OCI-LY7 (cell line): Measurements from ENCODE around the gene LBP. TPM values are rescaled to one million over a fixed set of nuclear protein-coding genes. Genes with fewer than 3 reads are reported as not detected.

ENCODE experiments used
- BruUV-seq: library from RNA; stranded (reverse); fragments of 400-500 nt; replicated peaks from 2 replicates; lab custom pipeline; 2021; lab: Mats Ljungman, UMichigan
- CTCF ChIA-PET: fragments of 300-600 bp; sonication (Branson Sonifier 250); formaldehyde crosslinking; loops from one replicate; lab custom pipeline; 2022; ENCODE audit warnings: antibody characterized with exemption; ENCODE audit not compliant: unreplicated experiment; lab: Charles Lee
- POLR2A ChIA-PET: fragments of 300-600 bp; sonication (Branson Sonifier 250); formaldehyde crosslinking; loops from one replicate; lab custom pipeline; 2022; ENCODE audit warnings: antibody characterized with exemption; lab: Charles Lee
- DNase-seq: peaks from one replicate; pipeline ENCODE4 v3.0.0-alpha.2; 2015; ENCODE audit warnings: low spot score
- H2AFZ ChIP-seq: fragments of 200-600 bp; sonication (generic), shearing (Covaris generic); 2 replicates; pipeline ENCODE4 v1.6.1; 2014; ENCODE audit warnings: mild to moderate bottlenecking, antibody characterized with exemption, low read length, moderate library complexity
- H3K27ac ChIP-seq: fragments of 200-600 bp; sonication (generic); 2 replicates; pipeline ENCODE4 v1.5.1; 2014; ENCODE audit warnings: mixed run types, low read depth, mild to moderate bottlenecking, moderate library complexity, low read length, inconsistent platforms; ENCODE audit not compliant: poor library complexity, severe bottlenecking
- H3K36me3 ChIP-seq: fragments of 200-600 bp; sonication (generic); 2 replicates; pipeline ENCODE4 v1.6.1; 2014; ENCODE audit warnings: mild to moderate bottlenecking, antibody characterized with exemption, low read length, moderate library complexity, mixed read lengths; ENCODE audit not compliant: insufficient read depth
- H3K4me1 ChIP-seq: fragments of 200-600 bp; sonication (generic); 2 replicates; pipeline ENCODE4 v1.5.1; 2014; ENCODE audit warnings: mild to moderate bottlenecking, low read length; ENCODE audit not compliant: insufficient read depth, poor library complexity, severe bottlenecking
- H3K4me2 ChIP-seq: fragments of 200-600 bp; sonication (generic); 2 replicates; pipeline ENCODE4 v1.6.1; 2014; ENCODE audit warnings: mild to moderate bottlenecking, low read length
- H3K4me3 ChIP-seq: fragments of 200-600 bp; sonication (generic); 2 replicates; pipeline ENCODE4 v1.5.1; 2014; ENCODE audit warnings: mild to moderate bottlenecking, low read depth, low read length; ENCODE audit not compliant: poor library complexity, severe bottlenecking
- H3K79me2 ChIP-seq: fragments of 200-600 bp; sonication (generic); 2 replicates; pipeline ENCODE4 v1.6.1; 2016; ENCODE audit warnings: low read depth, mild to moderate bottlenecking, low read length, moderate library complexity, mixed read lengths; ENCODE audit not compliant: insufficient read depth
- H3K9me2 ChIP-seq: fragments of 200-600 bp; sonication (generic); 2 replicates; pipeline ENCODE4 v1.6.1; 2016; ENCODE audit warnings: mild to moderate bottlenecking, low read length, mixed read lengths; ENCODE audit not compliant: insufficient read depth
- H3K9me3 ChIP-seq: fragments of 200-600 bp; sonication (generic); 2 replicates; pipeline ENCODE4 v1.6.1; 2014; ENCODE audit warnings: mild to moderate bottlenecking, mixed run types, low read length, mixed read lengths
- H4K20me1 ChIP-seq: fragments of 200-600 bp; sonication (generic); 2 replicates; pipeline ENCODE4 v1.6.1; 2014; ENCODE audit warnings: mild to moderate bottlenecking, antibody characterized with exemption, low read length, moderate library complexity, mixed read lengths; ENCODE audit not compliant: insufficient read depth
- CTCF ChIP-seq: fragments of 200-600 bp; sonication (generic); conservative IDR thresholded peaks from 2 replicates; pipeline ENCODE4 v1.5.1; 2014; ENCODE audit warnings: mild to moderate bottlenecking, antibody characterized with exemption, low read length, moderate library complexity, mixed read lengths
- EZH2phosphoT487 ChIP-seq: fragments of 200-600 bp; sonication (generic); IDR thresholded peaks from 2 replicates; pipeline ENCODE4 v1.6.1; 2018; ENCODE audit warnings: low read depth, borderline replicate concordance, mild to moderate bottlenecking, mixed run types, antibody characterized with exemption, low read length, moderate library complexity, mixed read lengths
- intact Hi-C: fragments of 100-400 bp; cut with micrococcal nuclease; formaldehyde crosslinking; loops from one replicate; pipeline ENCODE4 v1.10.0; 2022; ENCODE audit not compliant: unreplicated experiment
- total RNA-seq, 2 experiments: library from RNA; depleted of rRNA in 1 of 2; stranded (reverse); fragments of >200 nt in 1 of 2; shearing (Covaris generic) in 1 of 2; gene quantifications; 2 replicates each; pipeline ENCODE4 v1.2.3, GENCODE V29; 2014 to 2022

Gene LBP
- total RNA-seq, 2 experiments from 2014 or later, result not detected

GRCh38 chr20:38342713-38343310 lies 3.5 kb upstream of the LBP start:
- TF ChIP-seq CTCF, result no peak
- TF ChIP-seq EZH2phosphoT487, result no peak
- BruUV-seq, result no TSS peak
- H3K4me2 ChIP-seq, result no peak overlapping the region
- H3K9me3 ChIP-seq, result no peaks in the 10 kb centered on the region; the same call in 1 of the 2 replicates
- H3K79me2 ChIP-seq, result no peaks in the 10 kb centered on the region
- no peak overlapping the region for H2AFZ ChIP-seq
- ChIA-PET CTCF (no interaction called here), POLR2A (no interaction called here)
- H3K4me1 ChIP-seq, result no peaks in the 10 kb centered on the region
- DNase-seq, result no peak
- H3K27ac ChIP-seq, result no peak overlapping the region
- no peak overlapping the region for H3K4me3 ChIP-seq
- no peaks in the 10 kb centered on the region for H4K20me1 ChIP-seq
- intact Hi-C loops, result no loop called here
- H3K9me2 ChIP-seq, result no peaks in the 10 kb centered on the region
- no peaks in the 10 kb centered on the region for H3K36me3 ChIP-seq

DNA sequence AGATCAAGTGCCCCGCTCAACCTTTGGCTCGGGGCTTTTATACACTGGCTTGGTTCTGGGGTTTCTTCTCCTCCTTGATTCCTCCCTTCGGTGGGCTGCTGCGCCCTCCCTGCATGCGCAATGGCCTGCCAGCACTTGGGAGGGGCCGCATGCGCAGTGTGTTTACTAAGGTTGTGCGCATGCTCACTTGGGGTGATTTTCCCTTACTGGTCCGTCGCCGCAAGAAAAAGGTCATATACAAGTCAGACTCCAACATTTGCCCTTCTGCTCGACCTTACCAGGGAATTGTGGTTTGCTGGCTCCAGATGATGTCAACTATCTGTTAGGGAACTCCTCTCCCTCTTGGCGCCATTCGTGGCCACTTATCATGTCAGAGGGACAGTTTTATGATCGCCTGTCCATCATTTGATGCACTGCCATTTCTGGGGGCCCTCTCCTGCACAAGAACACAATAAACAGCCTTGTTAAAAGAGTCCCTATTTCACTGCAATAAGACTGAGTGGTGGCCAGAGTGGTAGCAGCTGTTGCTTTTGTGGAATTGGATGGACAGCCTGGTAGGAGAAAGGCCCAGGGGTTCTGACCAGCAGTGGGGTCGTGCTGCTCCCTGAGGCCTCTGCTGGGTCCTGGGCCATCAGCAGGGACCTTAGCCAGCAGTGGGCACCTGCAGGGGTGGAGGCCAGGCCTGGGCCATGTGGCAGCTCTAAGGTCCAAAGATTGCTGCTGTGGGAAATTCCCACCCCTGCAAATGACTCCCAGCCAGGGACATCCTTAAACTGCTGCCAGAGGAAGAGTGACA lies 2.8 kb upstream of the LBP start:
- CTCF ChIA-PET, result no interaction called here
- BruUV-seq, result no TSS peak
- intact Hi-C loops, result no loop called here

More for the DNA sequence above, 2.8 kb upstream of the LBP start:
- Histone ChIP-seq H3K4me1 (no peaks in the 10 kb centered on the region), H2AFZ (no peak overlapping the region), H3K4me3 (no peak overlapping the region), H3K9me2 (no peaks in the 10 kb centered on the region), H3K4me2 (no peak overlapping the region), H3K79me2 (no peaks in the 10 kb centered on the region), H3K36me3 (no peaks in the 10 kb centered on the region), H3K27ac (no peak overlapping the region), H3K9me3 (no peaks in the 10 kb centered on the region), H4K20me1 (no peaks in the 10 kb centered on the region)
- TF ChIP-seq CTCF, result no peak
- TF ChIP-seq EZH2phosphoT487, result no peak
- no peak for DNase-seq
- POLR2A ChIA-PET, result no interaction called here
